H9 (cell line): ENCODE measurements around the gene FARS2. TPM values are rescaled to one million over a fixed set of nuclear protein-coding genes. Genes with fewer than 3 reads are reported as not detected.

Experiments used
- DNase-seq: peaks from one replicate; pipeline ENCODE4 v3.0.0-alpha.2; 2017
- H2AFZ ChIP-seq: one replicate; pipeline ENCODE4 v1.6.1; 2013; ENCODE audit warnings: mild to moderate bottlenecking, low read length, control low read depth, moderate library complexity
- H2AK5ac ChIP-seq: 2 replicates; pipeline ENCODE4 v1.6.1; 2013; ENCODE audit warnings: low read length, control low read depth, mixed read lengths; ENCODE audit not compliant: insufficient read length
- H2BK120ac ChIP-seq: one replicate; pipeline ENCODE4 v1.6.1; 2013; ENCODE audit warnings: low read depth, mild to moderate bottlenecking, low read length, control low read depth, inconsistent platforms; ENCODE audit not compliant: poor library complexity, severe bottlenecking
- H2BK12ac ChIP-seq: 2 replicates; pipeline ENCODE4 v1.6.1; 2013; ENCODE audit warnings: low read length, control low read depth, mixed read lengths, low read depth; ENCODE audit not compliant: insufficient read length
- H2BK15ac ChIP-seq: 2 replicates; pipeline ENCODE4 v1.6.1; 2013; ENCODE audit warnings: low read depth, low read length, control low read depth
- H2BK20ac ChIP-seq: one replicate; pipeline ENCODE4 v1.6.1; 2013; ENCODE audit warnings: low read depth, mild to moderate bottlenecking, low read length, control low read depth, inconsistent platforms; ENCODE audit not compliant: poor library complexity, severe bottlenecking
- H2BK5ac ChIP-seq: 2 replicates; pipeline ENCODE4 v1.6.1; 2013; ENCODE audit warnings: low read length, control low read depth, mixed read lengths; ENCODE audit not compliant: insufficient read length
- H3K14ac ChIP-seq: 2 replicates; pipeline ENCODE4 v1.6.1; 2013; ENCODE audit warnings: low read length, control low read depth; ENCODE audit not compliant: insufficient read depth
- H3K18ac ChIP-seq: 2 replicates; pipeline ENCODE4 v1.6.1; 2013; ENCODE audit warnings: low read depth, mild to moderate bottlenecking, mixed read lengths, low read length, control low read depth; ENCODE audit not compliant: insufficient read length
- H3K23ac ChIP-seq: 2 replicates; pipeline ENCODE4 v1.6.1; 2013; ENCODE audit warnings: low read length, control low read depth, mixed read lengths, low read depth; ENCODE audit not compliant: insufficient read length
- H3K23me2 ChIP-seq: 2 replicates; pipeline ENCODE4 v1.6.1; 2013; ENCODE audit warnings: low read depth, mild to moderate bottlenecking, mixed read lengths, low read length, control low read depth; ENCODE audit not compliant: insufficient read length, poor library complexity, severe bottlenecking
- H3K27ac ChIP-seq: 2 replicates; pipeline ENCODE4 v1.5.1; 2013; ENCODE audit warnings: low read length, control low read depth, mixed read lengths, low read depth; ENCODE audit not compliant: insufficient read length
- H3K27me3 ChIP-seq: 2 replicates; pipeline ENCODE4 v1.6.1; 2013; ENCODE audit warnings: low read length, control low read depth, inconsistent platforms; ENCODE audit not compliant: insufficient read depth
- H3K4ac ChIP-seq: 2 replicates; pipeline ENCODE4 v1.6.1; 2013; ENCODE audit warnings: low read depth, mild to moderate bottlenecking, control low read depth, inconsistent platforms, low read length, moderate library complexity
- H3K4me1 ChIP-seq: 2 replicates; pipeline ENCODE4 v1.6.1; 2013; ENCODE audit warnings: low read length, control low read depth, inconsistent platforms; ENCODE audit not compliant: insufficient read depth
- H3K4me2 ChIP-seq: 2 replicates; pipeline ENCODE4 v1.6.1; 2013; ENCODE audit warnings: low read length, control low read depth, mixed read lengths; ENCODE audit not compliant: insufficient read length, insufficient read depth
- H3K56ac ChIP-seq: 2 replicates; pipeline ENCODE4 v1.6.1; 2013; ENCODE audit warnings: low read depth, mild to moderate bottlenecking, mixed read lengths, low read length, control low read depth; ENCODE audit not compliant: insufficient read length
- H3K79me1 ChIP-seq: 2 replicates; pipeline ENCODE4 v1.6.1; 2013; ENCODE audit warnings: low read depth, mild to moderate bottlenecking, moderate library complexity, low read length, control low read depth, inconsistent platforms; ENCODE audit not compliant: insufficient read depth, poor library complexity, severe bottlenecking
- H3K79me2 ChIP-seq: 2 replicates; pipeline ENCODE4 v1.6.1; 2013; ENCODE audit warnings: low read length, control low read depth, inconsistent platforms; ENCODE audit not compliant: insufficient read depth
- H3K9ac ChIP-seq: 2 replicates; pipeline ENCODE4 v1.6.1; 2013; ENCODE audit warnings: low read length, control low read depth, mixed read lengths; ENCODE audit not compliant: insufficient read length; ENCODE audit errors: extremely low read depth
- H3K9me3 ChIP-seq: one replicate; pipeline ENCODE4 v1.6.1; 2013; ENCODE audit warnings: low read depth, low read length, inconsistent platforms; ENCODE audit not compliant: control insufficient read depth
- H3T11ph ChIP-seq: one replicate; pipeline ENCODE4 v1.6.1; 2013; ENCODE audit warnings: mild to moderate bottlenecking, low read length, control low read depth, inconsistent platforms
- H4K20me1 ChIP-seq: one replicate; pipeline ENCODE4 v1.6.1; 2013; ENCODE audit not compliant: control insufficient read depth, insufficient read length, insufficient read depth
- H4K5ac ChIP-seq: 2 replicates; pipeline ENCODE4 v1.6.1; 2013; ENCODE audit warnings: low read depth, mild to moderate bottlenecking, mixed read lengths, low read length, control low read depth; ENCODE audit not compliant: insufficient read length
- H4K8ac ChIP-seq: replicated peaks from 2 replicates; pipeline ENCODE4 v1.6.1; 2013; ENCODE audit warnings: low read length, control low read depth, mixed read lengths, low read depth; ENCODE audit not compliant: insufficient read length
- H4K91ac ChIP-seq: 2 replicates; pipeline ENCODE4 v1.6.1; 2013; ENCODE audit warnings: low read depth, mild to moderate bottlenecking, moderate library complexity, mixed read lengths, low read length, control low read depth; ENCODE audit not compliant: insufficient read length
- H3K27ac Mint-ChIP-seq, 3 experiments: 2 replicates in 2 of 3; 3 replicates in 1 of 3; pipeline ENCODE4 v1.8.0; 2020 to 2021; ENCODE audit warnings: mixed read lengths in 3 of 3, mild to moderate bottlenecking in 1 of 3, moderate library complexity in 1 of 3
- H3K27me3 Mint-ChIP-seq: 2 replicates; pipeline ENCODE4 v1.8.0; 2021; ENCODE audit warnings: low read depth, mild to moderate bottlenecking, moderate library complexity, mixed read lengths
- H3K36me3 Mint-ChIP-seq, 3 experiments: 2 replicates in 2 of 3; 3 replicates in 1 of 3; pipeline ENCODE4 v1.8.0; 2020 to 2021; ENCODE audit warnings: low read depth in 3 of 3, mixed read lengths in 3 of 3; ENCODE audit not compliant: insufficient read depth in 1 of 3
- H3K4me1 Mint-ChIP-seq, 2 experiments: 2 replicates each; pipeline ENCODE4 v1.8.0; 2020; ENCODE audit warnings: mixed read lengths in 2 of 2
- H3K4me3 Mint-ChIP-seq, 2 experiments: 2 replicates in 1 of 2; 3 replicates in 1 of 2; pipeline ENCODE4 v1.8.0; 2020 to 2021; ENCODE audit warnings: mild to moderate bottlenecking in 2 of 2, mixed read lengths in 2 of 2, moderate library complexity in 1 of 2
- H3K9me3 Mint-ChIP-seq, 2 experiments: 2 replicates in 1 of 2; 3 replicates in 1 of 2; pipeline ENCODE4 v1.8.0; 2020; ENCODE audit warnings: mild to moderate bottlenecking in 2 of 2, mixed read lengths in 2 of 2, moderate library complexity in 1 of 2
- WGBS: extraction: QIAGEN DNeasy Blood & Tissue Kit; methylation state at CpG from one replicate; pipeline ENCODE4 v1.1.7; 2013; ENCODE audit warnings: missing lambda C conversion rate, low lambda C conversion rate, mixed read lengths; ENCODE audit not compliant: insufficient read length; ENCODE audit errors: extremely low coverage; 5-methylcytosine and 5-hydroxymethylcytosine counted together
- total RNA-seq: library from RNA; stranded (reverse); gene quantifications from 2 replicates; pipeline ENCODE4 v1.2.1, GENCODE V29; 2021
- TF ChIP-seq, protein P1 (sequence below): fragments of 200-600 bp; sonication (generic); conservative IDR thresholded peaks from 3 replicates; pipeline ENCODE4 v1.8.0; 2021; ENCODE audit warnings: antibody characterized with exemption, mild to moderate bottlenecking

FARS2 gene
- total RNA-seq, 1 experiment from 2014 or later = 8.5 TPM

GRCh38 chr6:5783584-5784089, 522.3 kb downstream of the FARS2 start:
- no peak overlapping the region for H2BK15ac ChIP-seq
- no peak overlapping the region for H3K18ac ChIP-seq
- H4K8ac ChIP-seq = no peak overlapping the region
- H2BK20ac ChIP-seq = no peak overlapping the region
- no peak overlapping the region for H2AK5ac ChIP-seq
- no peaks in the 10 kb centered on the region for H3K79me2 ChIP-seq
- Mint-ChIP-seq H3K27ac (no peak overlapping the region), H3K4me1 (peaks cover 26 to 35% of the 10 kb centered on the region in 2 experiments), H3K27me3 (no peaks in the 10 kb centered on the region), H3K4me3 (no peak overlapping the region), H3K9me3 (no peaks in the 10 kb centered on the region; a peak in 1 of 5 replicates), H3K36me3 (no peaks in the 10 kb centered on the region)
- no peak overlapping the region for H4K5ac ChIP-seq
- no peaks in the 10 kb centered on the region for H4K20me1 ChIP-seq
- no peak overlapping the region for H2BK120ac ChIP-seq
- H3K27ac ChIP-seq = no peak overlapping the region
- H3K9ac ChIP-seq = no peak overlapping the region
- H2AFZ ChIP-seq = no peak overlapping the region
- no peaks in the 10 kb centered on the region for H3K27me3 ChIP-seq
- H3K4ac ChIP-seq = no peak overlapping the region
- WGBS = no CpG with 5 or more reads among the region's 19 CpGs
- H3K14ac ChIP-seq = no peak overlapping the region
- no peak for DNase-seq
- no peak overlapping the region for H3K56ac ChIP-seq
- H3K4me1 ChIP-seq = no peaks in the 10 kb centered on the region; the same call in 1 of the 2 replicates
- H2BK12ac ChIP-seq = no peak overlapping the region
- H2BK5ac ChIP-seq = no peak overlapping the region
- H3K23ac ChIP-seq = no peak overlapping the region
- H3K79me1 ChIP-seq = no peaks in the 10 kb centered on the region
- no peaks in the 10 kb centered on the region for H3K23me2 ChIP-seq
- no peak overlapping the region for H4K91ac ChIP-seq
- H3T11ph ChIP-seq = no peak overlapping the region
- no peaks in the 10 kb centered on the region for H3K9me3 ChIP-seq
- H3K4me2 ChIP-seq = no peak overlapping the region
- TF ChIP-seq, protein P1, sequence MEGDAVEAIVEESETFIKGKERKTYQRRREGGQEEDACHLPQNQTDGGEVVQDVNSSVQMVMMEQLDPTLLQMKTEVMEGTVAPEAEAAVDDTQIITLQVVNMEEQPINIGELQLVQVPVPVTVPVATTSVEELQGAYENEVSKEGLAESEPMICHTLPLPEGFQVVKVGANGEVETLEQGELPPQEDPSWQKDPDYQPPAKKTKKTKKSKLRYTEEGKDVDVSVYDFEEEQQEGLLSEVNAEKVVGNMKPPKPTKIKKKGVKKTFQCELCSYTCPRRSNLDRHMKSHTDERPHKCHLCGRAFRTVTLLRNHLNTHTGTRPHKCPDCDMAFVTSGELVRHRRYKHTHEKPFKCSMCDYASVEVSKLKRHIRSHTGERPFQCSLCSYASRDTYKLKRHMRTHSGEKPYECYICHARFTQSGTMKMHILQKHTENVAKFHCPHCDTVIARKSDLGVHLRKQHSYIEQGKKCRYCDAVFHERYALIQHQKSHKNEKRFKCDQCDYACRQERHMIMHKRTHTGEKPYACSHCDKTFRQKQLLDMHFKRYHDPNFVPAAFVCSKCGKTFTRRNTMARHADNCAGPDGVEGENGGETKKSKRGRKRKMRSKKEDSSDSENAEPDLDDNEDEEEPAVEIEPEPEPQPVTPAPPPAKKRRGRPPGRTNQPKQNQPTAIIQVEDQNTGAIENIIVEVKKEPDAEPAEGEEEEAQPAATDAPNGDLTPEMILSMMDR = 0 out of 3 replicates have a peak, but pooled peaks have one; percentile 12
